Stimulated activated CD8-positive, alpha-beta memory T cell treated with anti-CD3 and anti-CD28 coated beads, Interleukin-4, amount 100 ng/mL, for 48 hours (primary cell): ENCODE data around the gene FLNA.
"Not testable (repeated sequence)": the region's sequence is repeated elsewhere in the genome, so short reads cannot be mapped to it uniquely, and the experiment has no call there.

Source experiments
- DNase-seq: peaks from one replicate; pipeline ENCODE4 v3.0.0-alpha.2; 2020

Gene FLNA

DNA sequence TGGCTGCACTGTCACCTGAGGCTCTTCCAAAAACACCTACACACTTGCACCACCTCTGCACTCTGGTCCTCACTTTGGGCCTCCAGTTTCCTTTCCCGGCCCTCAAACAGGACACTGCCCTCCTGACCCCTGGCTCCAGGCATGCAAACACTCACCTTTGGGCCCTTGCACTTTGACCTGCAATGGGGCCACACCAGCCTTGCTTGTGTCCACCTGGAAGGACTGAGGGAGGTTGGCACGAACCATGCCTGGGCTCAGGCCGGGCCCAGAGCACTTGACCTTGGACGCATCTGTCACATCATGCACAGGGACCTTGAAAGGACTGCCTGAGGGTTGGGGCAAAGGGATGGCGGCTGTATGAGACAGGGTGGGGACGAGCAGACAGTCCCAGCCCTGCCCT is 15.6 kb downstream of the FLNA start:
- DNase-seq, result no peak

- DNase-seq, result no peak
Observed at GRCh38 chrX:154358011-154358410, 16.4 kb downstream of the FLNA start.

GRCh38 chrX:154357205-154357604 is 17.2 kb downstream of the FLNA start:
- DNase-seq, result no peak

GRCh38 chrX:154356596-154356995 is 17.8 kb downstream of the FLNA start:
- no peak for DNase-seq

DNA sequence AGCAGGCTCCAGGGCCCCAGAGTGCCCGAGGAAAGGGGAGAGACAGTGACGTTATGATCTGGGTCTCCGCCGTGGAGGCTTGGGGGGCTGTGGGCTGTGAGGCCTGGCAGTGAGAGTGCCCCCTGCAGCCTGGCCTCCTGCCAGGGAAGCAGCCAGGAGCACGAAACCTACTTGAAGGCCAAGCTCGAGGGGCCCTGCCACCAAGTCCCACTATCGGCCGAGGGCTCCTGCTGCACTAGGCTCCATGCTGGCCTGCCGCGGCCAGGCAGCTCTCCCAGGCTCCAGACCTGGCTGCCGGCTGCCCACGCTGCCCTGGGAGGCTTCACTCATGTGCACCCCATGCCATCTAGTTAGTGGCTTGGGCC is 18.7 kb downstream of the FLNA start:
- DNase-seq, result no peak

- DNase-seq, result no peak
Observed at GRCh38 chrX:154355094-154355775, 19.2 kb downstream of the FLNA start.

DNA sequence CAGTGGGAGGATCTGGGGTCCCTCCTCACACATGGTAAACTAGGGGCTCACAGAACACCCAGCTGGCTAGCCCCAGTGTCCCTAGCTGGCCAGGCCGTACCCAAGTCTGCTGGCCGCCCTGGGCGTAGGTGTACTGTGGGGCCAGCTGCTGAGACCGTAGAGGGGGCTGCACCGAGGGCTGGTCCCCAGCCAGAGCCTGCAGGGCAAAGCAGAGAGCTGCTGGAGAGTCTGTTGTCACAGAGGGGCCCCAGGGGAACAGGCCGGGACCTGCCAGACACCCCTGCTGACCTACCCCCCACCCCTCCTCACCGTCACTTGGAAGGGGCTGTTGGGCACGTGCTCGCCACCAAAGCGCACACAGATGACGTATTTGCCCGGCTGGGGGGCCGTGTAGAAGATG is 19.9 kb downstream of the FLNA start:
- DNase-seq, result no peak

DNA sequence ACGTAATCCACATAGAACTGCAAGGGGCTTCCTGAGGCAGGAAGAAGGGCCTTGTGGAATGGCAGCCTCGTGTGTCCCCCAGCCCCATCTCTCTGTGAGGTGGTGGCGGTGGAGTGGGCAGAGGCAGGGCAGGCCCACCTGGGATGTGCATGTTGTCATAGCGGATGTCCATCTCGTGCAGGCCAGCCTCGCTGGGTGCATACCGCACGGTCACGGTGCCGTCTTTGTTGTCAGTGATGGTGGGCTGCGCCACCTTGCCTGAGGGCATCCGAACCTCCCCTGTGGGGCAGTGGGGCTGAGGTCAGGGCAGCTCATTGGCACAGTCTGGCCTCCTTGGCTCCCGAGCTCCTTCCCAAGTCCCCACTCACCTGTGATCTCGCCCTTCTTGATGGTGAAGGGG is 20.4 kb downstream of the FLNA start:
- no peak for DNase-seq

DNA sequence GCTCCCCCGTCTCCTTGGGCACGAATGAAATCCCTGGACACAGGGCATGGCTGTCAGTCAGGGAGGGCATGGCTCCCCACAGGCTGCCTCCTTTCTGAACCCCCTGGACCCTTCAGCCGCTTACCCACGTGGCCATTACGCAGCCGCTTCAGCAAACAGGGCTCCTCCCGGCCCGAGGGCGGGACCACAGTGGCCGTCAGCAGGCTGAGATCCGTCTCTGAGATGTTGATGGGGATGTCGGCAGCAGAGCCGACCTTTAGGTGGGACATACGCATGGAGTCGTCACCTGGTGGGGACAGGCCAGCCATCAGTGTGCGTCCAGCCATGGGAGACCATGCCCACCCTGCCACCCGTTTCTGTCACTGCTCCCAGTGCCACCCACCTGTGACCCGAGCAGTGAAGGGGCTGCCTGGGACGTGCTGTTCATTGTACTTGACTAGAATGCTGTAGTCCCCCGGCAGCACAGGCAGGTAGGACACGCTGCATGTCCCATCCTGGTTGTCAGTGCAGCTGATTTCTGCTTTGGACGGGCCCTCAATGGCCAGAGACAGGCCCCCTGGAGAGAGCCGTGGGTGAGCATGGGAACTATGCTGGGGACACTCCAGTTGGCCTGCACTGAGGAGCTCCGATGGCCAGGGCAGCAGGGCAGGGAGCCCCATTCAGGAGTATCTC is 21.1 kb downstream of the FLNA start:
- DNase-seq, result no peak

DNA sequence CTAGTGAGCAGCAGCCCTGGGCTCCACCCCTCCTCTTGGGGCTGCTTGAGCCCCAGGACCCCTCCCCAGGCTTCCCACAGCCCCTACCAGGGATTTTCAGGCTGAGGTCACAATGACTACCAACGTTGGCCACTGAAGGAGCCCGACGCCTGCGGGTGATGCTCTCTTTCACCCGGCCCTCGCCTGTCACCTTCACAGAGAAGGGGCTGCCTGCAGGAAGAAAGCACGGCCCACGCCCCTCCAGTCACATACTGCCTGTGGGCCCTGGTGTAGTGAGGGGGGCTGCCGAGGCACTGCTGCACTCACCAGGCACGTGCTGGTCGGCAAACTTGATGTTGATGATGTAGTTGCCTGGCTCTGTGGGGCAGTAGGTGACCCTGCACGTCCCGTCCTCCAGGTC is 22.0 kb downstream of the FLNA start:
- DNase-seq, result no peak

- DNase-seq, result no peak
Observed at GRCh38 chrX:154352012-154352401, 22.4 kb downstream of the FLNA start.

- no peak for DNase-seq
Observed at GRCh38 chrX:154351183-154352011, 23.0 kb downstream of the FLNA start.

GRCh38 chrX:154350429-154351182 is 23.8 kb downstream of the FLNA start:
- DNase-seq, result no peak

- no peak for DNase-seq
Observed at GRCh38 chrX:154349979-154350378, 24.5 kb downstream of the FLNA start.

GRCh38 chrX:154349359-154349935 is 25.0 kb downstream of the FLNA start:
- DNase-seq, result no peak

DNA sequence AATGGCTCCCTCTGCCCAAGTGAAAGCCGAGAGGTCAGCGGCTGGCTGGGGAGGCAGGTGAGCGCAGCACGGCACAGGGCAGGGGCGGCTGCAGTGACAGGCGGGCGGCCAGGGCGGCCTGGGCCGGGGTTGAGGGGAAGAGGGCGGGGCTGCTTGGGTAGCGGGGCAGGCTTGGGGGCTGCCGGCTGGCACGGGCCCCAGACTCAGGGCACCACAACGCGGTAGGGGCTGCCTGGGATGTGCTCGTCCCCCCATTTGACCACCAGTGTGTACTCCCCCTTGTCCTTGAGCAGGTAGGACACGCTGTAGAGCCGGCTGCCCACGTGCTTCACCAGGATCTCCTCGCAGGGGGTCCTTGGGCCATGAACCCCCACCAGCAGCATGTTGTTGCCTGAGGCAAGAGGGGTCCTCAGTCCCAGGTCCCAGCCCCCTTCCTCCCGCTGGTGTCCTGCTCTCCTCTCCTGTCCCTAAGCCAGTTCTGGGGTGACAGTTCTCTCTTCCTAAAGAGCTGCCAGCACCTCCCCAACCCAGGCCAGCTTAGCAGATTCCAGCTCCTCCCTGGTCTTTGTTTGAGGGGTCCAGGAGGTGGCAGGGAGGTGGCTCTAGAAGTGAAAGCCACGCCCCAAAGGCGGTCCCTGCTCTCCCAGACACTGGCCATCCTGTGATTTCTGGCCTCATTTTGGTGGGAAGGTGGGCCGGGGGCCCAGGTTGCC is 25.6 kb downstream of the FLNA start:
- DNase-seq, result no peak

DNA sequence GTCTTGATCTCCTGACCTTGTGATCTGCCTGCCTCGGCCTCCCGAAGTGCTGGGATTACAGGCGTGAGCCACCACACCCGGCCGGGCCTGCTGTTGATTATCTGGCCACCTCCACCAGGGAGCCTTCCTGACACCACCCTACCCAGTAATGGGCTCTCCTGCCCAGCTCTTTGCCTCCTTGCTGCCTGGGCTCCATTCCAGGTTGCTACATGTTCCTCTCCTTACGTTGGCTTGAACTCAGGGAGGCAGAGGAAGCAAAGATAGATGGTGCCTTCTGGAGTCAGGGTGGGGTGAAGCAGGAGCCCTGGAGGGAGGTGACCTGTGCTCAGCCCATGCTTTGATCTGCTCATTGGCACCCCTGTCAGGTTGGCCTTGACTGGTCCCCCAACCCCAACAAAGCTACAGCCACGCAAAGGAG is 26.3 kb downstream of the FLNA start:
- no peak for DNase-seq

- not testable (repeated sequence) for DNase-seq
Observed at GRCh38 chrX:154343620-154344019, 30.8 kb downstream of the FLNA start.

- not testable (repeated sequence) for DNase-seq
Observed at GRCh38 chrX:154343063-154343462, 31.4 kb downstream of the FLNA start.

DNA sequence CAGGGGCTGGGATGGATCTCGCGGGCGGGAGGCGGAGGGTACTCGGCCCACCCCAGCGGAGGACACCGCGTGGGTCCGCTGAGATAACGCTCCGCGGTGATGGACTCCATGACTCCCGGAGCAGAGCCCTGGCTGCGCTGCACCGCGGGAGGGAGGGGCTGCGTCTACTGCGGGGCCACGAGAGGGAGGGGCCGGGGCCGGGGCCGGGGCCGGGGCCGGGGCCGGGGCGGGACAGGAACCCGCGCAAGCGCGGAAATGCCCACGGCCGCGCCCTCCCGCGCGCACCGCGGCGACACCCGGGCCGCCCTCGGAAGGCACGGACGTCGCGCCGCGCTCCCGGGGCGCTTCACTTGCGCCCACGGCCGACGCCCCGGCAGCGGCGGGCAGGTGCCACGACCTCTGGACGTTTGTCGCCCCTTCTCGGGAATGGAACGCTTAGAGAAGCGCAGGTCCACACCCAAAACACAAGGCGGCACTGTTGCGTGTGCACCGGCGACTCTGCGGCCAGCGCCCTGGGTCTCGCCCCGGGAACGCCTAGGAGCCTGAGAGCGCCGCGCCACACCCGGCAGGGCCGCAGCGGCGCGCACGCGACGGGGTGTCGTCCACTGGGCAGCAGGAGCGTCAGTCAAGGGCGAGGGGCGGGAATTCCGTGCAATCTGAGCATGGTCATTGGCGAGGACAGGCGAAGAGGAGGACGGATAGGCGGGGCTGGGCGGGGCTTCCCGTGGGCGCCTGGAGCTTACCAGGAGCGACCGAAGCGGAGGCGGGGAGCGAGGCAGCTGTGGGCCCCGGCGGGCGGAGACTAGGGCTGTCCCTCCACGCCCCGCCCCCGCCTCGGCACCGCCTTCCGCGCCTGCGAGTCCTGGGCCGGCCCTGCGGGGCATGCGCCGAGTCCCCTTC is 32.8 kb downstream of the FLNA start:
- not testable (repeated sequence) for DNase-seq

DNA sequence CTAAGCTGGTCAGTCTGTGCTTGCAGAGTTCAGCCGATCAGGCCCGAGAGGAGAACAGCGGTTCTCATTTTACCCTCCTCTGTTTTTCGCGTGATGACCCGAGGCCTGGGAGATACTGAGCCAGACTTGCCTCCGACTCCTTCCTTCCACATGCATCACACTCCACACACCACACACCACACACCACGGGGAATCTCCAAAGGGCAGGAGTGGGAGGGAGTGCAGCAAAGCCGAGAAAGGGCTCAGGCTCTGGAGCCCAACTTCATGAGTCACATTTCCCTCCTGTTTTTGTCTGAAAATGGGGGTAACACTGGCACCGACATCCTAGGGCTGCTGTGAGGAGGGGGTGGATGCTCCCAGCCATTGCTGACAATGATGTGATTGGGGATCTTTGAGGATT is 39.9 kb downstream of the FLNA start:
- peak; percentile 54 for DNase-seq
